Brain pericyte (primary cell): ENCODE measurements around the gene POLD3.

Experiments
- DNase-seq: peaks from one replicate; pipeline ENCODE4 v3.0.0-alpha.2; 2012; ENCODE audit warnings: low read depth, low spot score

POLD3 gene

DNA sequence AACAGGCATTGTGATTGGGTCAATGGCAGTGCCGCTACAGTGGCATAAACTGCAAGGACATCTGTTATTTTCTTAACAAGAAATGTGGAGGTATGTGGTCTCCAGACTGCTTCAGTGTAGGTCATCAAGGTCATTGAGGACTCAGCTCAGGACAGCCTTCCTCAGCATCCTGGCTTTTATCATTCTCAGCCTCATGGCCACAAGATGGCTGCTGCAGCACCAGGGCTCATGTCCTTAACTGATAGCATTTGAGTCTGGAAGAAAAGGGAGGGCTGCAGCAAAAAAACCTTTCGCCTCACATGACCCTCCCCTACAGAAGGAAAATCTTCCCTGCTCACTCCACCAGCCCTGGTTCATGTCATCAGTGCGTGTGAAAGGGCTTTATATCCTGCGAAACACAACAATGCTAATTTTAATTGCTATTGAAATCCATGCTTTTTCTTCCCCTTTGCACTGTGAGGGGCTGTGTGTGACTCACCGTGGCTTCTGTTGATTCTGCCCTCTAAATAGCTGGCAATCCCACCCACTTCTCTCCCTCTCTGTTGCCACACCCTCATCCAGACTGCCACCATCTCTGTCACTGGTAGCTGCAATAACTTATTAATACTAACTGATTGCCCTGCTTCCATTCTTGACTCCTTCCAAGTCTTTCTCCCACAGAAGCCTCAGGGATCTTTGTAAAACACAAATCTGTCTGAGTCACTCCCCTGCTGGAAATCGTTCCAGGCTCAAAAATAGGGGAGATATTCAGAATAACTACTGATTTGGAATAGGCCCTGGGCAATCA lies 95.0 kb downstream of the POLD3 start:
- no peak for DNase-seq

DNA sequence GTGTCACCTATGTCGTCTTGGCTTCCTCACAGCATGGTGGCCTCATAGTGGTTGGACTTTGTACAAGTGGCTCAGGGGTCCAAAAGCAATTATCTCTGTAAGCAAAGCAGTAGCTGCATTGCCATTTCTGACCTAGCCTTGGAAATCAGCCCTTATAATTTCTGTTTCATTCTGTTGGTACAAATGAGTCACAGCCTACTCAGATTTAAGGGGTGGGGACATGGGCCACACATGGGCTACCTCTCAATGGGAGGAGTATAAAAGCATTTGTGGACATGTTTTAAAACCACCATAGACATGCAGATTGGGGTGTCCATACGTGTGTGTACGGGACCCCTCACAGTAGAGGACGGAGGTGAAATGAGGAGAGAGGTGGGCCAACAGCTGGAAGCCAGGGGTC lies 97.3 kb downstream of the POLD3 start:
- DNase-seq, result no peak

DNA sequence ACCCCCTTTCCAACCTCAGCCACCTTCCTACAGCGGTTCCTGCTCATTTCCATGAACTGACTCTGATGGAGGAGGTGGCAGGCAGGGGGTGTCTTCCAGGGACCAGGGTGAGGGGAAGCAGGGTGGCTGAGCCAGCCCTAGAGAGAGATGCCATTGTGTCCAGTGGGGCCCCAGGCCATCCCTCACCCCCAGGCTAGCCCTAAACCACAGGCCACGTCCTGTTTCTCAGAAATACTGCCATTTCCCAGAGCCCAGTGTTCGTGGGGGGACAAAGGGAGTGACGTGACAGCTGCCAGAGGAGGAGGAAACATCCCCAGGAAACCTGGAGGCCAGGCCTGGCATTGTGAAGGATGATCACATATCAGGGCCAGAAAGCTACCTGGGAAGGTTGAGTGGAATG lies 99.4 kb downstream of the POLD3 start:
- DNase-seq, result no peak
